Prostate gland (tissue), 2 donors: ENCODE measurements around the gene RPS10.

Experiments used
- CTCF ChIP-seq, 4 experiments: fragments of 200-600 bp in 2 of 4; fragments of 450-650 bp in 2 of 4; sonication (generic) in 2 of 4; IDR thresholded peaks; 1 replicate in 3 of 4; 2 replicates in 1 of 4; pipeline ENCODE4 v1.5.1; 2016 to 2019; ENCODE audit warnings: antibody characterized with exemption in 4 of 4, mild to moderate bottlenecking in 2 of 4, moderate library complexity in 2 of 4
- POLR2A ChIP-seq: fragments of 450-650 bp; IDR thresholded peaks from one replicate; pipeline ENCODE4 v1.6.1; 2016; ENCODE audit warnings: antibody characterized with exemption, mild to moderate bottlenecking
- POLR2AphosphoS5 ChIP-seq: sonication (generic); formaldehyde crosslinking; IDR thresholded peaks from one replicate; pipeline ENCODE4 v1.6.1; 2017; ENCODE audit warnings: antibody characterized with exemption

DNA sequence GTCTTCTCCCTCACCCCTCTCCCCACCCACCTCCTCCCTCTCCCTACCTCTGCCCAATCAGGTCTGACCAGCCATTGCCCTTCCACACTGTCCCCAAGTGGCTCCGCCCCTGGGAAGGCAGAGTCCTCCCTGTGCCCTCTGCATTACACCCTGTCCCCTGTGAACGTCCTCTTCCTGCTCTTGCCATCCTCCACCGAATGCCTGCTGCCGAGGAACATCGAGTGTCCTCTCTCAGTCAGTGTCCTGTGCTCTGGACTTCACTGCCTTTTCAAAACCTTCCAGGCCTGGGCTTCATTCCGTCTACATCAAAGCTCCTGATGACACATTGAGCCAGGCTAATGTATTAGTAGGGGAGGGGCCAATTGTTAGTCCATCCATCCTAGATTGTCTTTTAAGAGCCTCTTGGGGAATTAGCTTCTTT lies 36.7 kb upstream of the RPS10 start:
- no peak for TF ChIP-seq POLR2AphosphoS5
- TF ChIP-seq CTCF (IDR thresholded peaks at IDR 0.05) = no peak
- TF ChIP-seq POLR2A = no peak
